Stimulated activated naive CD8-positive, alpha-beta T cell treated with anti-CD3 and anti-CD28 coated beads, Interleukin-15, Interleukin-2, amounts not matched to agents 100 U/mL and 50 U/mL, for 24 hours (primary cell): ENCODE data around the gene FBXL2.

Experiments used
- ATAC-seq: fragments of 150-1000 bp; cut with Tn5 transposase; one replicate; pipeline ENCODE4 v1.10.0; 2021
- DNase-seq: peaks from one replicate; pipeline ENCODE4 v3.0.0; 2021

Gene FBXL2

GRCh38 chr3:33430061-33430460, 152.8 kb downstream of the FBXL2 start:
- no peak for ATAC-seq
- no peak for DNase-seq

DNA sequence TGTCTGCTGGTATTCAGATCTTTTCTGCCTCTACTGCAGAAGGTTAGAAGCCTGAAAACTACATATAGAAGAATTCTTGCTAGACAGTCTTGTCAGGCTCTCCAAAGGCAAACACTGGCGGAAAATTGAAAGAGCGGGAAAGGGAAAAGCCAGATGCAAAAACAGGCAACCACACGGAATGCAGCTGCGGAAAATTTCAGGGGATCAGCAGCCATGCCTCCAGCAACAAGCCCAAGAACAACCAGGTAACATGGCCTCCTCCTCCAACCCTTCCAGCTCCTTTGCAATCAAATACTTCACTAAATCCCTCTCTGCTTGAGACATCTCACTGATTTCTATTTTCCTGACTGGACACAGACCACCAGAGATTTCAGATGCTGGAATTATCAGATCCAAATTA, 153.3 kb downstream of the FBXL2 start:
- DNase-seq (no peak), ATAC-seq (no peak)

DNA sequence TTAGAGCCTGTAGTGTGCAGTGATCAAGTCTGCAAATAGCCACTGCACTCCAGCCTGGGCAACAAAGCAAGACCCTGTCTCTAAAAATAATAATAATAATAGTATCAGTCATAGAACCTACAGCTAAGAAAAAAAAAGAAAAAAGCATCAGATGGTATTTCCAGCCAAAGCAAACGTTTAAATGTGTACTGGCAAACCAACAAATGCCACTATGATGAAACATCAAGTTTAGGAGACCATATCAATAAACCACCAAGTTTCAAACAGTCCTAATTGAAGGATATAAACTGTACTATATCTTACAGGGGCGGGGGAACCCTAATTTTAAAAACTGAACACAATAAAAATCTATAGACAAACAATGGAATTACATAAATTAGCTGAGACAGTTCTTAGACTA, 156.6 kb downstream of the FBXL2 start:
- DNase-seq = no peak

More for the DNA sequence above, 156.6 kb downstream of the FBXL2 start:
- ATAC-seq = no peak
